ENCODE results near the gene CPNE4.
A peak's percentile ranks its signal among the peaks of the same experiment; 100 is the strongest.

CPNE4 gene

DNA sequence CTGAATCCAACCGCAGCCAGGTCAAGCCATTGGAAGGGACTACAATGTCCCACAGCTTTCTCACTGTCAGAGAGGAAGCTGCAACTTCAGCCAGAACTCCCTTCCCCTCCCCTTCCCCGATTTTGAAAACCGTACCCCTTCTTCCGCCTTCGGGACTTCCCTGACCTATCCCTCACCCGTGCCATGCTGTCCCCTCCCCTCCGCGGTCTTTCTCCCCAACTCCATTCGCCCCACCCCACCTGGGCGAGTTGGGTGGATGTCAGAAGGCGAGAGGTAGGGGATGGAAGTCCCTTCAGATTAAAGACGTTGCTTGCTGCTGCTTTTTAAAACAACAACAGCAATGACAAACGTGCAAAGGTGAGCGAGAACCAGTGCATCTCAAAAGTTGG, 723 bp downstream of the CPNE4 start:
- ATAC-seq (no peak), DNase-seq (no peak)
- Mint-ChIP-seq H3K27ac (no peak overlapping the region), H3K36me3 (ENCODE audit: low read depth) (no peaks in the 10 kb centered on the region), H3K4me3 (no peak overlapping the region), H3K4me1 (peaks cover 8% of the 10 kb centered on the region), H3K27me3 (peaks cover 63% of the 10 kb centered on the region), H3K9me3 (no peaks in the 10 kb centered on the region)

DNA sequence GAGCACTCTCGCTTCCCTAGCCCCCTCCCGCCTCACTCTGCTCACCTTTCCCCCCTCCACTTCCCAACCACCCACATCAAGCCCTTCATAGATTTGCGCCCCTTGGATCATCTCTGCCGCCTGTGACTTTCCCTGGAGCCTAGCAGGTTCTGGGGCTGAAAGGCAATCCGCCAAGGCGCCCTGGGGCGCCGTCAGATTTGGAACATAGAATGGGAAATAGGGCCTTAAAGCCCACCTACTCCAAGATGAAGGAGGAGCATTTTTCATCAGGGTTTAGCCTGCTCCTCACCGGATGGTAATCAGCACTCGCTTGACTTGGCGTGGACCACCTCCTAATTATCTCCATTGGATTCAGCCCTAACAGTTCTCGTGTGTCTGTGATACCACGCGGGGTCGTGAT, 1.3 kb downstream of the CPNE4 start:
- H3K27me3 Mint-ChIP-seq: peaks cover 65% of the 10 kb centered on the region
- no peak overlapping the region for H3K4me3 Mint-ChIP-seq
- ATAC-seq (no peak), DNase-seq (no peak)
- H3K27ac Mint-ChIP-seq: no peak overlapping the region
- no peaks in the 10 kb centered on the region for H3K9me3 Mint-ChIP-seq
- peaks cover 8% of the 10 kb centered on the region for H3K4me1 Mint-ChIP-seq
- H3K36me3 Mint-ChIP-seq (ENCODE audit: low read depth): no peaks in the 10 kb centered on the region

- Mint-ChIP-seq H3K27me3 (peaks cover 65% of the 10 kb centered on the region), H3K4me3 (no peak overlapping the region), H3K9me3 (no peaks in the 10 kb centered on the region), H3K4me1 (peaks cover 8% of the 10 kb centered on the region), H3K36me3 (ENCODE audit: low read depth) (no peaks in the 10 kb centered on the region), H3K27ac (no peak overlapping the region)
- ATAC-seq (no peak), DNase-seq (no peak)
Measured at GRCh38 chr3:132032959-132033358, 1.9 kb downstream of the CPNE4 start.

DNA sequence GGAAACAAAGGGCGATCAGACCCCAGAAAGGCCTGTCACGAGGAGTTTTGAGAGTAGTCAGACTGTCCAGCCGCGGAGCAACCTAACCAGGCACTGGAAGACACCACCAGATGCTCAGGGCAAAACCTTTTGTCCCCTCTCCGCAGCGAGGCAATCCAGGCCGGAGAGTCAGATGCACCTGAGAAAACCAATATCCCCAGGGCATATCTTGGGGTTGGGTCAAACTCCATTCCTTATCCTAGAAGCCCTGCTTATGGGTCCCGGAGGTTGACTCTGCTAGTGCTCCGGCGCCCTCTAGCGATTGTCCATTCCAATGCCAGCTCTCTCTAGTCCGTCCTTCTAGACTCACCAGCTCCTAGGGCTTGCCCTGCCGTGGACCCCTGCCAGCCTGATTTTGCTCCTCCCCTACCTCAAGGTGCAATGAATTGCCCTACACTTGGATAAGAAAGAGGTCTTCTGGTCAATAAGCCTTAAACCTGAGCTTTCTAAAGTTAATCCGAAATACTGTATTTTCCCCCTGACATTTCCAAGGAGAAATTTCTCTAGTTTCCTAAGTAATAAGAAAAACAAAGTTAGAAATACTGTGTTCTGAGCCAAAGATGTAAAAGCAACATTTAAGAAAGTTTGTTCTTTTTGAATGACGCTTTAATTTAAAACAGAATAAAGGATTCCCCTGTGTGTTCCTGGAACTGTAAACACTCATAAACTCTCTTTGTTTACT, 5.5 kb downstream of the CPNE4 start:
- H3K4me1 Mint-ChIP-seq: peaks cover 5% of the 10 kb centered on the region
- H3K27me3 Mint-ChIP-seq: peaks cover 42% of the 10 kb centered on the region
- no peak overlapping the region for H3K4me3 Mint-ChIP-seq
- no peaks in the 10 kb centered on the region for H3K9me3 Mint-ChIP-seq
- H3K36me3 Mint-ChIP-seq (ENCODE audit: low read depth): no peaks in the 10 kb centered on the region
- DNase-seq: peak; percentile 73
- peak; percentile 93 for ATAC-seq
- H3K27ac Mint-ChIP-seq: no peak overlapping the region

DNA sequence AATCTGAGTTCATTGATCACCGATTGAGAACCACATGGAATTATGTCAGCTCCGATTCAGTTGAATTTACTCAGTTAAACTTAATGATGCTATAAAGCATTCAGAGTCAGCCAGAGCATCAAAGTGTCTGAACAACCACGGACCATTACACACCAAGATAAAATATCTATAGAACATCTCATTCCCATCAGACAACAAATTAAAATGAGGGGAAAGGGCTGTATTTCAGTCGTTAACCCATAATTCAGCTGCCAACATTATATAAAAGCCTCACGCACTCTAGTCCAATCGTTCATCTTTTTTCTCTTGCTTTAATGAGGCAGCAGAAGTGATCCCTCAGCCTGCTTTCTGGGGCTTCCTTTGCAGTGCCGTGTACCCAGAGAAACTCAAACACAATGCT, 11.9 kb downstream of the CPNE4 start:
- DNase-seq (no peak), ATAC-seq (no peak)
- Mint-ChIP-seq H3K36me3 (ENCODE audit: low read depth) (no peaks in the 10 kb centered on the region), H3K27ac (no peak overlapping the region), H3K4me1 (no peaks in the 10 kb centered on the region), H3K27me3 (no peaks in the 10 kb centered on the region), H3K4me3 (no peak overlapping the region), H3K9me3 (no peaks in the 10 kb centered on the region)

- DNase-seq (no peak), ATAC-seq (no peak)
- Mint-ChIP-seq H3K4me3 (no peak overlapping the region), H3K27me3 (peaks cover 5% of the 10 kb centered on the region), H3K27ac (no peak overlapping the region), H3K36me3 (ENCODE audit: low read depth) (no peaks in the 10 kb centered on the region), H3K9me3 (no peaks in the 10 kb centered on the region), H3K4me1 (no peaks in the 10 kb centered on the region)
Measured at GRCh38 chr3:132020058-132020457, 14.8 kb downstream of the CPNE4 start.

- no peaks in the 10 kb centered on the region for H3K9me3 Mint-ChIP-seq
- H3K27ac Mint-ChIP-seq: no peak overlapping the region
- no peaks in the 10 kb centered on the region for H3K36me3 Mint-ChIP-seq (ENCODE audit: low read depth)
- DNase-seq (no peak), ATAC-seq (no peak)
- H3K4me3 Mint-ChIP-seq: no peak overlapping the region
- no peaks in the 10 kb centered on the region for H3K4me1 Mint-ChIP-seq
- H3K27me3 Mint-ChIP-seq: peaks cover 5% of the 10 kb centered on the region
Measured at GRCh38 chr3:132017137-132017536, 17.7 kb downstream of the CPNE4 start.

DNA sequence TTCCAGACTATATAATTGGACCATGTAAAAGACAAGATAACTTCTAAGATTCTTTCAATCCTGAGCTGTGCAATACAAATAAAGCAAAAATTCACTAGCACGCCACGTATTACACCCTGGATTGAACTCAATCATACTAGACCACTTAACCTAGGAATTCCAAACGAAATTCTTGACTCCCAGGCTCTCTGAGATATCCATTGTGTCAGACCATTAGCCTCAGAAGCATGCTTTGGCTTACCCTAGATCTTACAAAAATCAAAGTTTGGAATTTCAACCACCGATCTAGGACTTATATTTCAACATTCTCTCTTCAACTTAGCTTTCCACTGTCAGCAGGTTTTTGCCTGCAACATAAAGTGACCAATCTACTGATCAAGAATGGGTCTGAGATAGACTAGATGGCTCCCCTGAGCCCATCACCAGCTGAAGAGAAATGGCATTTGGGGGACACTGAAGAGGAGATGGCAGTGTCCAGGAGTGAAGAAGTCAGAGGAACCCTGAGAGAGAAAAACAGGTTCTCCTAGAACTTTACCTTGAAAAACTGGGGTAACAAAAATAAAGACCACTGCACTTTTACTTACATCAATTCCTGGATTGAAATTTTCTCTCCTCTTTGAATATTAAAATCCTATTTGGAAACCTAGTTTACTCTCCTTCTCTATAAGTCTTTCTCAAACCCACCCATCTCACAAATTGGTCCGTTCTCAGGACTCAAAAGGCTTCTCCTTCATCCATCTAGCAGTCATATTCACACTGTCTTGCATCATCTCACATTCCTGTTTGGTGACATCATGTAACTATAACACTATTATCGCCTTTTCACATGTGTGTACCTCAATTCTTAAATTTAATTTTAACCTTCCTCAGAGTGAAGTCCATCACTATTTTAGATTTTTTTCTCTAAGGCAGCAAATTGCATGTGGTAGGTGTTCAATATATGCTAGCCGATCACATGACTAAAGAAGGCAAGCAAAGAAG, 18.5 kb downstream of the CPNE4 start:
- DNase-seq (no peak), ATAC-seq (no peak)
- Mint-ChIP-seq H3K9me3 (no peaks in the 10 kb centered on the region), H3K27ac (no peak overlapping the region), H3K4me1 (no peaks in the 10 kb centered on the region), H3K27me3 (peaks cover 5% of the 10 kb centered on the region), H3K4me3 (no peak overlapping the region), H3K36me3 (ENCODE audit: low read depth) (no peaks in the 10 kb centered on the region)

GRCh38 chr3:132014105-132014504, 20.7 kb downstream of the CPNE4 start:
- Mint-ChIP-seq H3K4me1 (no peaks in the 10 kb centered on the region), H3K27ac (no peak overlapping the region), H3K27me3 (peaks cover 5% of the 10 kb centered on the region), H3K9me3 (no peaks in the 10 kb centered on the region), H3K36me3 (ENCODE audit: low read depth) (no peaks in the 10 kb centered on the region), H3K4me3 (no peak overlapping the region)
- DNase-seq (no peak), ATAC-seq (no peak)

- peaks cover 6% of the 10 kb centered on the region for H3K27me3 Mint-ChIP-seq
- H3K4me1 Mint-ChIP-seq: no peaks in the 10 kb centered on the region
- H3K27ac Mint-ChIP-seq: no peak overlapping the region
- H3K9me3 Mint-ChIP-seq: no peaks in the 10 kb centered on the region
- no peaks in the 10 kb centered on the region for H3K36me3 Mint-ChIP-seq (ENCODE audit: low read depth)
- H3K4me3 Mint-ChIP-seq: no peak overlapping the region
- no peak for ATAC-seq
- DNase-seq: no peak
Measured at GRCh38 chr3:132009241-132009640, 25.6 kb downstream of the CPNE4 start.

DNA sequence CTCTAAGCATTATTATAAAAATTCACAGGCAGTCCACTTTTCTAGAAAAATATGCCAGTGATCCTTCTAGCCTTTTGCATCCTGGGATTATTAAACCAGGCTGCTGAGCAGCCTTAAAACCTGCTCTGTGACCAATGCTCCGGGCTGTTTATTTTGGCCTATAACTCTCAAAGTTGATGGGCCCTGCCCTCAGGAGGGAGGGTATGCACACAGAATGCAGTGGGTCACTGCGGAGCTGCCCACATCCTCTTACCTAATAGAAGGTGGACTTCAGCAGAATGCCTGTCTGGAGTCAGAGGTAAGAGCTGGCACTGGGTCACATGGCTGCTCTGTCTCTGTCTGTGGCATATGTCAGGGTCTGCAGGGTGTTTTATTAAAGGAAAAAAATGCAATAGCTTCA, 26.0 kb downstream of the CPNE4 start:
- Mint-ChIP-seq H3K27me3 (peaks cover 6% of the 10 kb centered on the region), H3K9me3 (no peaks in the 10 kb centered on the region), H3K36me3 (ENCODE audit: low read depth) (no peaks in the 10 kb centered on the region), H3K4me3 (no peak overlapping the region), H3K4me1 (no peaks in the 10 kb centered on the region), H3K27ac (no peak overlapping the region)
- DNase-seq (no peak), ATAC-seq (no peak)

- DNase-seq (no peak), ATAC-seq (no peak)
- no peaks in the 10 kb centered on the region for H3K36me3 Mint-ChIP-seq (ENCODE audit: low read depth)
- H3K27ac Mint-ChIP-seq: no peak overlapping the region
- H3K27me3 Mint-ChIP-seq: peaks cover 6% of the 10 kb centered on the region
- H3K4me1 Mint-ChIP-seq: no peaks in the 10 kb centered on the region
- H3K9me3 Mint-ChIP-seq: no peaks in the 10 kb centered on the region
- H3K4me3 Mint-ChIP-seq: no peak overlapping the region
Measured at GRCh38 chr3:132007617-132008016, 27.2 kb downstream of the CPNE4 start.

DNA sequence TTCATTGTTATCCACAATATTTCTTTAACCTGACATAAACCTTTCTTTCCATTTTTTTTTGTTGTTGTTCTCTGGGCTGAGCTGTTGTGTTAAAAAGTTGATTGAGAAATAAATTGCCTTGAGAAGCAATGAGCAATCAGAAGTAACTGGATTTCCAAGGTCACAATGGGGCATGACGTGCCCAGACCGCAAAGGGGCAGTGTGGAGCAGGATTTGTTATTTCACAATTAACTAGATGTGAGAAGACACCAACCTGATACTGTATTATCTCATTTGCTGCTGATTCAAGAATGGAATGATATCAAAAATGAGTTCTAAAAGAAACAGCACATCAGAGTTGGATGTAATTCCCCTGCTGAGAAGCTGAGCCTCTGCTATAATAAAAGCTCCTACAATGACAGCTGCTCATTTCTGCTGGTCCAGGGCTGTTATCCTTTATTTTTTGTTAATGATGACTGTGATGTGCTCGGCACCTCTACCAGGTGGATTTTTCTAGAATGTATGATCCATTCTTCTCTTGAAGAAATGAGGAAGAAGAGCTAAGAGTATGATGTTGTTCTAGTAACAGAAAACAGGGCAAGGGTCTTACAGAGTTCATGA, 28.1 kb downstream of the CPNE4 start:
- no peaks in the 10 kb centered on the region for H3K9me3 Mint-ChIP-seq
- H3K4me1 Mint-ChIP-seq: no peaks in the 10 kb centered on the region
- H3K27ac Mint-ChIP-seq: no peak overlapping the region
- DNase-seq: peak; percentile 15
- no peaks in the 10 kb centered on the region for H3K36me3 Mint-ChIP-seq (ENCODE audit: low read depth)
- ATAC-seq: no peak
- H3K4me3 Mint-ChIP-seq: no peak overlapping the region
- peaks cover 6% of the 10 kb centered on the region for H3K27me3 Mint-ChIP-seq

- DNase-seq: no peak
- no peaks in the 10 kb centered on the region for H3K4me1 Mint-ChIP-seq
- no peaks in the 10 kb centered on the region for H3K36me3 Mint-ChIP-seq (ENCODE audit: low read depth)
- no peak overlapping the region for H3K4me3 Mint-ChIP-seq
- no peak for ATAC-seq
- H3K9me3 Mint-ChIP-seq: no peaks in the 10 kb centered on the region
- peaks cover 8% of the 10 kb centered on the region for H3K27me3 Mint-ChIP-seq
- no peak overlapping the region for H3K27ac Mint-ChIP-seq
Measured at GRCh38 chr3:132004571-132004970, 30.2 kb downstream of the CPNE4 start.

DNA sequence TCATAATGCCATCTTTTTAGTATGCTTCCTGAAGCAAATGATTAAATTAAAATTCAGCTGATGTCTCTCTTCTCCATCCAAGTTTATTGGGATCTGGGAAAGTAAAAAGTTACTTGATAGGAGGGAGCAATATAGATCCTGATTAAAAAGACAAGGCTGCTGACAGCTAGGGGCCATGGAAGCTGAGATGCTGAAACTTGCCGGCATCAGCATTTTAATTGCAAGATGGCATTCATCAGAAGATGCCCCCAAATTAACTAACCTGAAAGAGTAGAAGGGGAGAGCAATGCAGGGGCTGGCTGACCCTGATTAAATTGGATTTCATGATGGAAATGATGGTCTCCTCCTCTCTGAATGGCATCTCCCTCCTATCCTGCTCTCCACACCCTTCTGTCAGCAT, 31.1 kb downstream of the CPNE4 start:
- Mint-ChIP-seq H3K4me1 (no peaks in the 10 kb centered on the region), H3K27me3 (peaks cover 10% of the 10 kb centered on the region), H3K9me3 (no peaks in the 10 kb centered on the region), H3K4me3 (no peak overlapping the region), H3K36me3 (ENCODE audit: low read depth) (no peaks in the 10 kb centered on the region), H3K27ac (no peak overlapping the region)
- no peak for ATAC-seq
- DNase-seq: no peak
